ENCODE data around the gene RHOXF1.
"Not testable (repeated sequence)": the region's sequence is repeated elsewhere in the genome, so short reads cannot be mapped to it uniquely, and the experiment has no call there.

Gene RHOXF1

GRCh38 chrX:120115438-120115963 lies at the start of gene RHOXF1:
Gene RHOXF1, minus strand, starts transcription at chrX:120115913. Its CDS starts 51 bp downstream, at chrX:120115862.
- Histone ChIP-seq H4K20me1 (ENCODE audit: control insufficient read depth, insufficient read depth, low read depth, low read length) (no peaks in the 10 kb centered on the region), H3K79me2 (ENCODE audit: control insufficient read depth, low read length) (no peaks in the 10 kb centered on the region), H3K36me3 (ENCODE audit: control insufficient read depth, low read length) (no peaks in the 10 kb centered on the region), H3K4me2 (ENCODE audit: low read length) (no peak within 1 kb of the TSS), H3K4me3 (ENCODE audit: low read length) (no peak within 1 kb of the TSS), H3K9me2 (replicated peaks; ENCODE audit: control insufficient read depth, low read length) (no peaks in the 10 kb centered on the region), H3K27ac (ENCODE audit: low read depth, low read length) (no peak within 1 kb of the TSS), H3K4me1 (ENCODE audit: control insufficient read depth, low read length) (no peaks in the 10 kb centered on the region), H3F3A (ENCODE audit: control insufficient read depth, insufficient read depth) (no peaks in the 10 kb centered on the region), H3K9me3 (ENCODE audit: control insufficient read depth, insufficient read depth, low read length) (no peaks in the 10 kb centered on the region), H3K27me3 (ENCODE audit: control insufficient read depth, low read length) (no peaks in the 10 kb centered on the region)
- TF ChIP-seq EZH2phosphoT487 (IDR thresholded peaks at IDR 0.05; ENCODE audit: borderline replicate concordance, low read length) = no peak
- no peak for TF ChIP-seq CTCF (IDR thresholded peaks at IDR 0.05; ENCODE audit: low read depth, low read length, poor library complexity, severe bottlenecking)

GRCh38 chrX:120159086-120159485 lies 43.4 kb upstream of the RHOXF1 start:
- H3K4me1 ChIP-seq (ENCODE audit: control insufficient read depth, low read length); H3K79me2 ChIP-seq (ENCODE audit: control insufficient read depth, low read length): not testable (repeated sequence)

GRCh38 chrX:120158313-120158712 lies 42.6 kb upstream of the RHOXF1 start, which contains the start of gene RHOXF2:
Gene RHOXF2, plus strand, starts transcription at chrX:120158613. Its CDS starts 138 bp downstream, at chrX:120158751.
- H3K4me3 ChIP-seq (ENCODE audit: low read length); H3K27me3 ChIP-seq (ENCODE audit: control insufficient read depth, low read length); H3K27ac ChIP-seq (ENCODE audit: low read depth, low read length); H3K4me1 ChIP-seq (ENCODE audit: control insufficient read depth, low read length); H3K4me2 ChIP-seq (ENCODE audit: low read length); H4K20me1 ChIP-seq (ENCODE audit: control insufficient read depth, insufficient read depth, low read depth, low read length); H3F3A ChIP-seq (ENCODE audit: control insufficient read depth, insufficient read depth); H3K79me2 ChIP-seq (ENCODE audit: control insufficient read depth, low read length); H3K36me3 ChIP-seq (ENCODE audit: control insufficient read depth, low read length); H3K9me2 ChIP-seq (replicated peaks; ENCODE audit: control insufficient read depth, low read length); H3K9me3 ChIP-seq (ENCODE audit: control insufficient read depth, insufficient read depth, low read length): not testable (repeated sequence)

More at GRCh38 chrX:120159086-120159485, 43.4 kb upstream of the RHOXF1 start:
- H3K9me3 ChIP-seq (ENCODE audit: control insufficient read depth, insufficient read depth, low read length); H3K27me3 ChIP-seq (ENCODE audit: control insufficient read depth, low read length); H3K9me2 ChIP-seq (replicated peaks; ENCODE audit: control insufficient read depth, low read length); H4K20me1 ChIP-seq (ENCODE audit: control insufficient read depth, insufficient read depth, low read depth, low read length); H3K4me2 ChIP-seq (ENCODE audit: low read length); H3K27ac ChIP-seq (ENCODE audit: low read depth, low read length); H3K36me3 ChIP-seq (ENCODE audit: control insufficient read depth, low read length); H3K4me3 ChIP-seq (ENCODE audit: low read length); H3F3A ChIP-seq (ENCODE audit: control insufficient read depth, insufficient read depth): not testable (repeated sequence)

GRCh38 chrX:120150109-120150744 lies 34.5 kb upstream of the RHOXF1 start:
- not testable (repeated sequence) for H3K9me2 ChIP-seq (replicated peaks; ENCODE audit: control insufficient read depth, low read length); H3K27ac ChIP-seq (ENCODE audit: low read depth, low read length); H3K36me3 ChIP-seq (ENCODE audit: control insufficient read depth, low read length); H3K4me3 ChIP-seq (ENCODE audit: low read length); H3F3A ChIP-seq (ENCODE audit: control insufficient read depth, insufficient read depth); H3K9me3 ChIP-seq (ENCODE audit: control insufficient read depth, insufficient read depth, low read length); H3K4me1 ChIP-seq (ENCODE audit: control insufficient read depth, low read length); H4K20me1 ChIP-seq (ENCODE audit: control insufficient read depth, insufficient read depth, low read depth, low read length); H3K79me2 ChIP-seq (ENCODE audit: control insufficient read depth, low read length); H3K27me3 ChIP-seq (ENCODE audit: control insufficient read depth, low read length); H3K4me2 ChIP-seq (ENCODE audit: low read length)

- H3K4me1 ChIP-seq (ENCODE audit: control insufficient read depth, low read length) = no peaks in the 10 kb centered on the region
- H4K20me1 ChIP-seq (ENCODE audit: control insufficient read depth, insufficient read depth, low read depth, low read length) = no peaks in the 10 kb centered on the region
- no peak overlapping the region for H3K4me3 ChIP-seq (ENCODE audit: low read length)
- H3K27ac ChIP-seq (ENCODE audit: low read depth, low read length) = no peak overlapping the region
- TF ChIP-seq EZH2phosphoT487 (IDR thresholded peaks at IDR 0.05; ENCODE audit: borderline replicate concordance, low read length) = no peak
- no peak for TF ChIP-seq CTCF (IDR thresholded peaks at IDR 0.05; ENCODE audit: low read depth, low read length, poor library complexity, severe bottlenecking)
- H3F3A ChIP-seq (ENCODE audit: control insufficient read depth, insufficient read depth) = no peaks in the 10 kb centered on the region
- H3K9me2 ChIP-seq (replicated peaks; ENCODE audit: control insufficient read depth, low read length) = no peaks in the 10 kb centered on the region
- no peaks in the 10 kb centered on the region for H3K79me2 ChIP-seq (ENCODE audit: control insufficient read depth, low read length)
- no peaks in the 10 kb centered on the region; the same call in 1 of the 2 replicates for H3K9me3 ChIP-seq (ENCODE audit: control insufficient read depth, insufficient read depth, low read length)
- H3K36me3 ChIP-seq (ENCODE audit: control insufficient read depth, low read length) = no peaks in the 10 kb centered on the region
- H3K4me2 ChIP-seq (ENCODE audit: low read length) = no peak overlapping the region
- H3K27me3 ChIP-seq (ENCODE audit: control insufficient read depth, low read length) = no peaks in the 10 kb centered on the region
These were observed 31.8 kb upstream of the RHOXF1 start for GRCh38 chrX:120147537-120147936.

GRCh38 chrX:120146323-120146722 lies 30.6 kb upstream of the RHOXF1 start:
- not testable (repeated sequence) for H3K4me1 ChIP-seq (ENCODE audit: control insufficient read depth, low read length); H3K27ac ChIP-seq (ENCODE audit: low read depth, low read length); H3K36me3 ChIP-seq (ENCODE audit: control insufficient read depth, low read length); H3K9me2 ChIP-seq (replicated peaks; ENCODE audit: control insufficient read depth, low read length); H3K4me3 ChIP-seq (ENCODE audit: low read length); H4K20me1 ChIP-seq (ENCODE audit: control insufficient read depth, insufficient read depth, low read depth, low read length); H3K4me2 ChIP-seq (ENCODE audit: low read length); H3K27me3 ChIP-seq (ENCODE audit: control insufficient read depth, low read length); H3K9me3 ChIP-seq (ENCODE audit: control insufficient read depth, insufficient read depth, low read length); H3K79me2 ChIP-seq (ENCODE audit: control insufficient read depth, low read length); H3F3A ChIP-seq (ENCODE audit: control insufficient read depth, insufficient read depth)

Data from DOHH2 (cell line).